K562 (cell line): ENCODE measurements around the gene MPPED2.

Experiments used
- BRCA1 ChIP-seq, 2 experiments: fragments of 450-650 bp in 1 of 2; sonication (generic) in 1 of 2; formaldehyde crosslinking in 1 of 2; IDR thresholded peaks; 2 replicates each; pipeline versions ENCODE4 v1.5.0 to v1.6.1; 2017 to 2020; ENCODE audit warnings: mild to moderate bottlenecking in 1 of 2, missing genetic modification reagents in 1 of 2
- CTCF ChIP-seq, 3 experiments: IDR thresholded peaks in 2 of 3; conservative IDR thresholded peaks in 1 of 3; 2 replicates each; pipeline ENCODE4 v1.5.1; 2011 to 2012; ENCODE audit warnings: low read length in 3 of 3, mild to moderate bottlenecking in 3 of 3, control low read depth in 2 of 3, improper control_type of control experiment in 1 of 3, inconsistent platforms in 1 of 3, low read depth in 1 of 3, mixed read lengths in 1 of 3, moderate library complexity in 1 of 3; ENCODE audit not compliant: insufficient read depth in 2 of 3
- EZH2 ChIP-seq: IDR thresholded peaks from 2 replicates; pipeline ENCODE4 v1.6.1; 2012; ENCODE audit warnings: low read depth, mild to moderate bottlenecking, inconsistent platforms, low read length, borderline replicate concordance
- HNRNPL ChIP-seq: fragments of 200-400 bp; formaldehyde crosslinking; IDR thresholded peaks from 2 replicates; pipeline ENCODE4 v1.6.1; 2017; ENCODE audit warnings: low read depth, mild to moderate bottlenecking, low read length
- LEF1 ChIP-seq: fragments of 450-650 bp; IDR thresholded peaks from 2 replicates; pipeline ENCODE4 v1.6.1; 2016; ENCODE audit warnings: mild to moderate bottlenecking
- NBN ChIP-seq: fragments of 450-650 bp; IDR thresholded peaks from 2 replicates; pipeline ENCODE4 v1.6.1; 2016; ENCODE audit warnings: low read depth, mild to moderate bottlenecking
- POLR2A ChIP-seq: fragments of 450-650 bp; conservative IDR thresholded peaks from 2 replicates; pipeline ENCODE4 v1.6.1; 2016
- PTTG1 ChIP-seq: fragments of 450-650 bp; IDR thresholded peaks from 2 replicates; pipeline ENCODE4 v1.6.1; 2016; ENCODE audit warnings: low read depth, mild to moderate bottlenecking, missing genetic modification characterization, missing compliant biosample characterization
- RCOR1 ChIP-seq, 2 experiments: IDR thresholded peaks; 2 replicates each; pipeline ENCODE4 v1.6.1; 2012; ENCODE audit warnings: low read depth in 2 of 2, low read length in 2 of 2, borderline replicate concordance in 1 of 2, improper control_type of control experiment in 1 of 2
- SOX6 ChIP-seq: fragments of 450-650 bp; IDR thresholded peaks from 2 replicates; pipeline ENCODE4 v1.6.1; 2014; ENCODE audit warnings: mild to moderate bottlenecking
- SP2 ChIP-seq: IDR thresholded peaks from 2 replicates; pipeline ENCODE4 v1.6.1; 2011; ENCODE audit warnings: mild to moderate bottlenecking, low read depth, low read length, moderate library complexity; ENCODE audit not compliant: poor library complexity, severe bottlenecking; ENCODE audit errors: extremely low read depth
- SRF ChIP-seq, 2 experiments: fragments of 250-450, 450-650 bp in 1 of 2; sonication (Bioruptor Pico) in 1 of 2; sonication (generic) in 1 of 2; formaldehyde crosslinking; IDR thresholded peaks; 2 replicates each; pipeline versions ENCODE4 v1.5.0 to v1.5.1; 2020 to 2022; ENCODE audit warnings: mild to moderate bottlenecking in 1 of 2, missing genetic modification reagents in 1 of 2
- ZBTB1 ChIP-seq: sonication (generic); formaldehyde crosslinking; IDR thresholded peaks from 2 replicates; pipeline ENCODE4 v1.8.1; 2023; ENCODE audit warnings: missing genetic modification reagents, low read depth, mild to moderate bottlenecking, borderline replicate concordance
- ZNF239 ChIP-seq: fragments of 250-450 bp; sonication (Bioruptor Pico); IDR thresholded peaks from 2 replicates; pipeline ENCODE4 v1.4.0; 2020; ENCODE audit warnings: mild to moderate bottlenecking

- TF ChIP-seq POLR2A (no peak), EZH2 (no peak), ZBTB1 (CRISPR knock-in tag) (no peak), NBN (no peak), SOX6 (no peak), RCOR1 (IDR thresholded peaks at IDR 0.05; ENCODE audit: borderline replicate concordance in 1 of 2, low read depth in 2 of 2, low read length in 2 of 2) (no peak), LEF1 (no peak), HNRNPL (no peak), BRCA1 (IDR thresholded peaks at IDR 0.05) (no peak), BRCA1 (CRISPR knock-in tag; IDR thresholded peaks at IDR 0.05) (no peak), SP2 (no peak), PTTG1 (no peak), ZNF239 (CRISPR knock-in tag) (no peak), CTCF (IDR thresholded peaks at IDR 0.05 in 2 of 3, conservative IDR thresholded peaks at IDR 0.05 in 1 of 3; ENCODE audit: insufficient read depth in 2 of 3, low read depth in 1 of 3, low read length in 3 of 3) (no peak), SRF (CRISPR knock-in tag; IDR thresholded peaks at IDR 0.05) (no peak)
Measured at GRCh38 chr11:30560206-30561106, 25.7 kb downstream of the MPPED2 start.
